Measurements from ENCODE around the gene PLEKHD1.

Gene PLEKHD1

GRCh38 chr14:69519204-69520100 is 34.9 kb downstream of the PLEKHD1 start:
- DNase-seq: no peak

GRCh38 chr14:69522026-69522425 is 37.5 kb downstream of the PLEKHD1 start:
- DNase-seq: no peak

DNA sequence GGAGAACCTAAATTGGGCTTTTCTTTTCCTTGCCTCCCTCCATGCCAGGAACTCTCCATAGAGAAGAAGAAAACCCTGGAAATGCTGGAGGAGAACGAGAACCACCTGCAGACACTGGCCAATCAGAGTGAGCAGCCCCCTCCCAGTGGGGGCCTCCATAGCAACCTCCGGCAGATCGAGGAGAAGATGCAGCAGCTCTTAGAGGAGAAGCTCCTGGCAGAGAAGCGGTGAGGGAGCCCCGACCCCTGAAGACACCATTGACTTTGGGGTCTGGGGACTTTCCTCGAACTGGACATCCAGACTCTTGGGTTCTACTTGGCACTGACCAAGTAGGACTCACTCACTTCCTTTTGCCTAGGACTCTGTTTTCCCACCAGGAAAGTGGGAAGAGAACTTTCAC is 41.4 kb downstream of the PLEKHD1 start:
- no peak for DNase-seq

- no peak for DNase-seq
Observed at GRCh38 chr14:69527635-69528034, 43.1 kb downstream of the PLEKHD1 start.

DNA sequence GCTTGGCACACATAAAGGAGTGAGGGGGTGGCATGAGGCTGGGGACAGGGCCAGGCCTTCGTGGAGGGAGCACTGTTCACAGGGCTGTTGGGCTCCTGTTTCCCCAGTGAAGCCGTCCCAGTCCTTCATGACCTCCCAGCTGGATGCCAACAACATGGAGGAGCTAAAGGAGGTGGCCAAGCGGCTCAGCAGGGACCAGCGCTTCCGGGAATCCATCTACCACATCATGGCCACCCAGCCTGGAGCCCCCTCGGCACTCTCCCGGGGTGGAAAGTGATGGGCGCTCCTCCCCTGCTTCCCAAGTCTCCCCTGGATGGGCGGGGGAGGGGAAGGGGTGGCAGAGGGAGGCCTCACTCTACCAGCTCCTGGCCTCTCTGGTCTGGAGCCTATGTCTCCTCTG is 43.6 kb downstream of the PLEKHD1 start:
- DNase-seq: no peak

DNA sequence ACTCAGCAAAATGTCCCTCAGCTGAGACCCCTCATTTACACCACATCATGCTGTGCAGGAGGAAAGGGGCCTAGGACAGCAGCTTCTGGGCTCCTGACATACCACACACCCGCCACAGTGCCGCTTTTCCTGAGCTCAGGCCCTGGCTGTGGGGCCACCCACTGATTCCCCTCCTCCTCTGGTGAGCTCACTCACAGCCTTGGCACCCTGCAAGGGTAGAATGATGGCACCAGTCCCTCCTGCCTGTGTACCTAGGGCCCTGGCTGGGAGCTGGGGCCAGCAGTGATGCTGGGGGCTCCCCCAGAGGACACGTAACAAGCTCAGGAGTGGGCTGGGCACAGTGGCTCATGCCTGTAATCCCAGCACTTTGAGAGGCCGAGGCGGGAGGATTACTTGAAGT is 44.4 kb downstream of the PLEKHD1 start:
- no peak for DNase-seq

DNA sequence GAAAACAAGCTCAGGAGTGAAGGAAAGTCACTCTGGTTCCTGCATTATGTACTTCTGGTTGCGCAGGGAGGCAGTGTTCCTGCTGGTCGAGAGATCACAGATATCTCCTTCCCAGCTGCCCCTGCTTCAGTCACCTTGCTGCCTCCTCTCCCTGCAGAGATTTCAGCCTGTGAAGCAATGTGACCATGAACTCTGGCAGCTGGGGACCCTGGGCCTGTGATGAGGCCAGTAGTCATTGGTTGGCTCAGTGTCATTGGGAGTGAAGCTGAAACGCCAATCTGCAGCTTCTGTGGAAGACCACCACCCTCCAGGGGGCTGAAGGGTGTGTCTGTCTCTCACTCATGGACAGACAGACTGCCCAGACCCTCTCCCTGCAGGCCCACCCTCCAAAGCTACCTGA is 45.0 kb downstream of the PLEKHD1 start:
- DNase-seq: no peak

GRCh38 chr14:69530095-69530494 is 45.6 kb downstream of the PLEKHD1 start:
- no peak for DNase-seq

DNA sequence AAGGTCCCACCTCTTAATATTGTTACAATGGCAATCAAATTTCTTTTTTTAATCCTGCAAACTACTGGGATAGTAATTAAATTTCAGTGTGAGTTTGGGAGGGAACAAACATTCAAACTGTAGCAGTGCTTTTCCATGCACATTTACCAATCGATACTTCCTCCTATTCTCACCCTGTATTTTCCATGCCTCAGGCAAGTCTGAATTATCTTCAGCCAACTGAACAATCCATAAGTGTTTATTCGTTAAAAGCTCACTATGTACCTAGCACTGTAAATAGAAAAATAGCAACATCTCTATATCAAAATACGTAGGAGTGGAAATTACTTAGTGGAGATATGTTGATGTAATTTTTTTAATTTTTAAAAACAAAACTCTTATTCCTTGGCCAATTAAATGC is 46.6 kb downstream of the PLEKHD1 start:
- no peak for DNase-seq

- DNase-seq: no peak
Observed at GRCh38 chr14:69532561-69533340, 48.2 kb downstream of the PLEKHD1 start.

DNA sequence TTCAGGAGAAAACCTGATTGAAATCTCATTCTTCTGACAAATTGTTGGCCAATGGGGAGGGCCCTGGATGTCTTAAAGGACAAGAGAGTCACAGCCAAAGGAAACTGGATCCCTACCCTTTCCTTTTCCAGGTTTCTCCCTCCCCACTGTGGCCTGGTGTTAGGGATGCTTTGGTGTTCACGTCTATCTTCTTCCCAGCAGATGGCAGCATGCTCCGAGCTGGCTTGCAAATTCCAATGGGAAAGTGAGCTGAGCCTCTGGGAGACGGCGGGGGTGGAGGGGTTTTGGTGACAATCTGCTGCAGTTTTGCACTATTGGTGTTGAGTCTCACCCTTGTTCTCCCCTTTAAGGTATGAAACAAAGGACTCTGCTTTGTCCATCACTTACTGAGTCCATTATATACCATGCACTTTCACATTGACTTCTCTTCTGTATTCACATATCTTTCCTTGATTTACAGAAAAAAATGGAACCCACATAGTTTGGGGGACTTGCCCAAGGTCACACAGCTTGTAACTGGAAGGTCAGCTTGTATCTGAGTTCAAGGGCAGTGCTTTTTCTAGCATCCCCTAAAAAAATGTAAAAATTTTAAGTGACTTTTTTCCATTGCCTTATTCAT is 50.8 kb downstream of the PLEKHD1 start:
- DNase-seq: no peak

GRCh38 chr14:69536971-69537370 is 52.4 kb downstream of the PLEKHD1 start:
- DNase-seq: no peak

DNA sequence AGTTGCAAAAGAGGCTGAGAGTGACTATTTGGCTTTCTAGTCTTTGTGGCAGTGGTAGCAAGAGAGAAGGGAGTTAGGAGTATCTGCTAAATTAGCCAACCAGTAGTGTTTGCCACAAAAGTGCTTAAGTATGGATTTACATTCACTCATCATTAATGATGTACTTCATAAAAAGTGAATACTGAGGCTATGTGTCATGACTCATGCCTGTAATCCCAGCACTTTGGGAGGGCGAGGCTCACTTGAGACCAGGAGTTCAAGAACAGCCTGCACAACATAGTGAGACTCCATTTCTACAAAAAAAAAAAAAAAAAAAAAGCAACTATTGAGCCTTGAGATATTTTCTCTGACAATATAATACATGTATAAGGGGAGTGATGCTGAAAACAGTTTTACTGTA is 53.4 kb downstream of the PLEKHD1 start:
- DNase-seq: no peak

DNA sequence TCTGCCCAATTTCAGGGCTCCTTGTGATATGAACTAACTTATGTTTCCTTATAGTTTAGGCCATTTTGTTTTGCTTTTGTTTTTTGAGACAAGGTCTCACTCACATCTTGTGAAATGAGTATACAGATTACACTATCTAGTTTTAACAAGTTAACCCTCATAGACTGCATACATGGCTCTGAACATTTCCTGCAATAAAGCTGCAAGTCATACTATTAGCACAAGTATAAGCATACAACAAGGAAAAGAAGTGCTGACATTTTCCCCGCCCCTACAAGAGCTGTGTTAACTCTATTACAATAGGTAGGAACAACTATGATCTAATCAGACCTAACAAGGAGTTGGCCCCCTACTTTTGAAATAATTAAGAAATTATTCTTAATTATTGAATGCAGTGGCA is 54.2 kb downstream of the PLEKHD1 start:
- no peak for DNase-seq

GRCh38 chr14:69539631-69540410 is 55.3 kb downstream of the PLEKHD1 start:
- DNase-seq: no peak

DNA sequence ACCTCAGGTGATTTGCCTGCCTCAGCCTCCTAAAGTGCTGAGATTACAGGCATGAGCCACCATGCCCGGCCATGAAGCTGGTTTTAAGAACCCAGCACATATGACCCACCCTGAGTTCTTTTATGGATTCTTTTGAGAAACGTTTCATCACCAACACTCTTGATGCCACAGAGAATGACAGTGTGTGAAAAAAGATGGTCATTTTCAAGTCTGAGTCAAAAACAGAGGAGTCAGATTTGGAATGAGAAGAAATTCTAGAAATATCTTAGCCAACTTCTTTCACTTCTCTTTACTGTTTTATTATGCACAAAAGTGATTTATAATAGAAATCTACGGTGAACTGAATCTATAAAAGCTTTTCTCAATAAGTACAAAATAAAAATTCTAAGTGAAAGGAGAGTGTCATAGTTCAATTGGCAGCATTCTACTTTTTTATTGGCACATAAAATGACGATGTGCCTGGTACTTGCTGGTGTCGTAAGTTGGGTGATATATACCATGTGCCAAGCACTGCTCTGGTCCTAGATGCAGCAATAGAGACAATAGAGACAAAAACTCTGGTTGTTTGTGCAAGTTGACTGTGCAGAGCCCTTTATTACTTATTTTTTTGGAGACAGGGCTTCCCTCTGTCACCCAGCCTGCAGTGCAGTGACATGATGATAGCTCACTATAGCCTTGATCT is 56.3 kb downstream of the PLEKHD1 start:
- DNase-seq: no peak

GRCh38 chr14:69542311-69542710 is 57.8 kb downstream of the PLEKHD1 start:
- no peak for DNase-seq

GRCh38 chr14:69543341-69544115 is 59.0 kb downstream of the PLEKHD1 start:
- DNase-seq: peak; percentile 19

DNA sequence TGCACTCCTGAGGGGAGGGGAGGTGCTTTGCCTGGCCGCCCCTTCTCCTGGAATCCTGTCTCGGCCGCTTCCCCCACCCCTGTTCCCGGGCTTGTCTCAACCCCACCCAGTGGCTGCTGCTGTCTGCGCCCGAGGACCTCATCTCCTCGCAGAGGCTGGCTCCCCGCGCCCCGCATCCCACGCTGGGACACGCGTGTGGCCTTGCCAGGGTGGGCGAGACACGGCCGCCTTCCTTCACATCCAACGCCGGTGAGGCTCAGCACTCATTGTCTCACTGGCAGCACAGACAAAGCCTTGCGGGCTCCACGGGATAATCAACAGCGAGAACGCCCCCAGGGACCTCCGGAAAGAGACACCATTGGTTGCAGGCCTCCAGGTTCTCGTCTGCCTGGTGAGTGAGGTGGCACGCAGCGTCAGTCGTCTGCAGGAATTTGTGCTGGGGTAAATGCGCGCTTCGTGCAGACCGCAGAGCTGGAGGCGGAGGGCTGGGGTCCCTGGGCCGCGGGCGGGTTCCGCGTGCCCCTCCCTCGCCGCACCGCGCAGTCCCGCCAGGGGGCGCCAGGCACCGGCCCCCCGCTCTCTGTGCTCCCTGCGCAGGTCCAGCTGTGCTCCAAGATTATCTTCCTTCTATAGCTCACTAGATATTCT is 63.3 kb downstream of the PLEKHD1 start:
- no peak for DNase-seq

GRCh38 chr14:69548566-69548965 is 64.0 kb downstream of the PLEKHD1 start:
- no peak for DNase-seq

DNA sequence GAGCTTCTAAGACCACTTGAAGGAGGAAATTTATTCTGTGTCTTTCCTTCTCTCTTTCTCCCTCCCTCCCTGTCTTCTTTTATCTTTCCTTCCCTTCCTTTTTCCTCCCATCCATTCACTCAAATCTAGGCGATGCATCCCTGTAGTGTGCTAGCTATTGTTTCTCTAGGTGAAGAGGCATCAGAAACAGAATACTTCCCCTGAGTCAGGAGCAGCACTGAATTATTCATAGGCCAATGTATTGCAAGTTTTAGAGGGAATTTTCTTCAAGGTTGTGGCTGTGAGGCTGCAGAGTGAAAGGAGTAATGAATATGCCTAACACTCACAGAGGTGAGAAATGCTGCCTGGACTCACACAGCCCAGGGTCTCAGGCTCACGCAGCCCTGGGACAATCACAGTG is 67.0 kb downstream of the PLEKHD1 start:
- no peak for DNase-seq
